Skeletal muscle tissue (tissue), 4 donors: Measurements from ENCODE around the gene UPK3B. TPM values are rescaled to one million over a fixed set of nuclear protein-coding genes. Genes with fewer than 3 reads are reported as not detected.
"Not testable (repeated sequence)": the region's sequence is repeated elsewhere in the genome, so short reads cannot be mapped to it uniquely, and the experiment has no call there.

Experiments
- H3K27ac ChIP-seq: one replicate; pipeline ENCODE4 v1.7.0; 2013; ENCODE audit warnings: mild to moderate bottlenecking, low read depth, low read length, inconsistent platforms
- H3K27me3 ChIP-seq, 3 donors: one replicate each; pipeline ENCODE4 v1.7.0; 2013; ENCODE audit warnings: low read length in 3 of 3; ENCODE audit not compliant: control insufficient read depth in 3 of 3, insufficient read depth in 3 of 3
- H3K36me3 ChIP-seq, 3 donors: one replicate each; pipeline ENCODE4 v1.7.0; 2013; ENCODE audit warnings: low read length in 3 of 3; ENCODE audit not compliant: control insufficient read depth in 3 of 3, insufficient read depth in 3 of 3
- H3K4me1 ChIP-seq, 3 donors: one replicate each; pipeline ENCODE4 v1.7.0; 2013; ENCODE audit warnings: low read length in 3 of 3, mild to moderate bottlenecking in 3 of 3; ENCODE audit not compliant: control insufficient read depth in 3 of 3, insufficient read depth in 3 of 3
- H3K4me3 ChIP-seq, 3 donors: one replicate each; pipeline ENCODE4 v1.7.0; 2013; ENCODE audit warnings: low read length in 3 of 3
- H3K9ac ChIP-seq, 3 donors: one replicate each; pipeline ENCODE4 v1.7.0; 2013; ENCODE audit warnings: low read length in 3 of 3, mild to moderate bottlenecking in 3 of 3, moderate library complexity in 2 of 3, low read depth in 1 of 3
- H3K9me3 ChIP-seq, 3 donors: one replicate each; pipeline ENCODE4 v1.7.0; 2013; ENCODE audit warnings: low read length in 3 of 3; ENCODE audit not compliant: control insufficient read depth in 3 of 3
- total RNA-seq: library from RNA; depleted of rRNA; stranded (reverse); fragments of >200 nt; gene quantifications from one replicate; pipeline ENCODE4 v1.2.3, GENCODE V29; 2014
- donor health status: Osteomylitis.

Gene UPK3B
- total RNA-seq, 1 donor from 2014 or later, result not detected

GRCh38 chr7:76505168-76506080, 4.9 kb upstream of the UPK3B start:
- peaks cover 13 to 18% (median 15%) of the 10 kb centered on the region in 3 donors for H3K36me3 ChIP-seq
- no peaks in the 10 kb centered on the region for H3K27me3 ChIP-seq
- H3K9me3 ChIP-seq, result no peaks in the 10 kb centered on the region
- H3K4me1 ChIP-seq, result no peaks in the 10 kb centered on the region
- no peak overlapping the region for H3K9ac ChIP-seq
- H3K4me3 ChIP-seq, result no peak overlapping the region
- no peak overlapping the region for H3K27ac ChIP-seq

- no peaks in the 10 kb centered on the region for H3K27me3 ChIP-seq
- no peak overlapping the region for H3K27ac ChIP-seq
- H3K9me3 ChIP-seq, result no peaks in the 10 kb centered on the region
- no peak overlapping the region for H3K9ac ChIP-seq
- H3K4me3 ChIP-seq, result no peak overlapping the region
- peaks cover 13 to 18% (median 15%) of the 10 kb centered on the region in 3 donors for H3K36me3 ChIP-seq
- H3K4me1 ChIP-seq, result no peaks in the 10 kb centered on the region
These were observed 4.3 kb upstream of the UPK3B start for GRCh38 chr7:76506081-76506440.

- not testable (repeated sequence) for H3K4me1 ChIP-seq, H3K27me3 ChIP-seq, H3K9ac ChIP-seq, H3K27ac ChIP-seq, H3K4me3 ChIP-seq, H3K9me3 ChIP-seq
- peaks cover 13 to 18% (median 15%) of the 10 kb centered on the region in 3 donors for H3K36me3 ChIP-seq
These were observed 3.7 kb upstream of the UPK3B start for GRCh38 chr7:76506643-76507042.

- H3K27ac ChIP-seq, result no peak overlapping the region
- peaks cover 11 to 17% (median 14%) of the 10 kb centered on the region in 3 donors for H3K36me3 ChIP-seq
- H3K9me3 ChIP-seq, result no peaks in the 10 kb centered on the region
- no peaks in the 10 kb centered on the region for H3K27me3 ChIP-seq
- no peak overlapping the region for H3K9ac ChIP-seq
- no peaks in the 10 kb centered on the region for H3K4me1 ChIP-seq
- H3K4me3 ChIP-seq, result no peak overlapping the region
These were observed 2.5 kb upstream of the UPK3B start for GRCh38 chr7:76507723-76508406.

- not testable (repeated sequence) for H3K9ac ChIP-seq, H3K4me1 ChIP-seq, H3K36me3 ChIP-seq, H3K27ac ChIP-seq, H3K4me3 ChIP-seq, H3K9me3 ChIP-seq, H3K27me3 ChIP-seq
These were observed 1.0 kb downstream of the UPK3B start for GRCh38 chr7:76511200-76511910.

- H3K36me3 ChIP-seq, H3K4me3 ChIP-seq, H3K4me1 ChIP-seq, H3K27me3 ChIP-seq, H3K27ac ChIP-seq, H3K9me3 ChIP-seq, H3K9ac ChIP-seq: not testable (repeated sequence)
These were observed 1.8 kb downstream of the UPK3B start for GRCh38 chr7:76511911-76512885.

GRCh38 chr7:76512941-76513816, 2.8 kb downstream of the UPK3B start:
- H3K27ac ChIP-seq, result no peak overlapping the region
- no peaks in the 10 kb centered on the region for H3K27me3 ChIP-seq
- no peak overlapping the region for H3K4me3 ChIP-seq
- H3K9ac ChIP-seq, result no peak overlapping the region
- H3K36me3 ChIP-seq, result no peaks in the 10 kb centered on the region
- peaks cover 0 to 6% (median 3%) of the 10 kb centered on the region in 3 donors for H3K4me1 ChIP-seq
- no peaks in the 10 kb centered on the region for H3K9me3 ChIP-seq

GRCh38 chr7:76513817-76514799, 3.8 kb downstream of the UPK3B start:
- Histone ChIP-seq H3K9ac (no peak overlapping the region), H3K4me3 (no peak overlapping the region), H3K4me1 (peaks cover 0 to 6% (median 3%) of the 10 kb centered on the region in 3 donors), H3K36me3 (no peaks in the 10 kb centered on the region), H3K9me3 (no peaks in the 10 kb centered on the region), H3K27me3 (no peaks in the 10 kb centered on the region), H3K27ac (no peak overlapping the region)
